Uterus (tissue), 4 donors: Measurements from ENCODE around the gene BTBD19. TPM values are rescaled to one million over a fixed set of nuclear protein-coding genes. Genes with fewer than 3 reads are reported as not detected.
"Not testable (repeated sequence)": the region's sequence is repeated elsewhere in the genome, so short reads cannot be mapped to it uniquely, and the experiment has no call there.

Experiments
- DNase-seq, 2 donors: peaks; one replicate each; pipeline ENCODE4 v3.0.0-alpha.2; 2019 to 2020
- H3K27ac ChIP-seq, 2 donors: fragments of 200-600 bp; sonication (generic); 1 replicate in 1 of 2; 2 replicates in 1 of 2; pipeline ENCODE4 v1.5.1; 2016 to 2018
- H3K27me3 ChIP-seq, 2 donors: fragments of 200-600 bp; sonication (generic); one replicate each; pipeline ENCODE4 v1.5.1; 2018 to 2019; ENCODE audit warnings: control low read depth in 1 of 2
- H3K36me3 ChIP-seq, 2 donors: fragments of 200-600 bp; sonication (generic); one replicate each; pipeline ENCODE4 v1.5.1; 2019; ENCODE audit warnings: control low read depth in 1 of 2
- H3K4me1 ChIP-seq, 2 donors: fragments of 200-600 bp; sonication (generic); one replicate each; pipeline ENCODE4 v1.5.1; 2018 to 2019; ENCODE audit warnings: control low read depth in 1 of 2
- H3K4me3 ChIP-seq, 2 donors: fragments of 200-600 bp; sonication (generic); 1 replicate in 1 of 2; 2 replicates in 1 of 2; pipeline ENCODE4 v1.5.1; 2018 to 2019; ENCODE audit warnings: mild to moderate bottlenecking in 1 of 2
- H3K9me3 ChIP-seq, 2 donors: fragments of 200-600 bp; sonication (generic); one replicate each; pipeline ENCODE4 v1.5.1; 2019; ENCODE audit warnings: control low read depth in 1 of 2
- POLR2A ChIP-seq, 2 donors: fragments of 450-650 bp; IDR thresholded peaks; one replicate each; pipeline ENCODE4 v1.6.1; 2016; ENCODE audit warnings: antibody characterized with exemption in 2 of 2, mild to moderate bottlenecking in 1 of 2, moderate library complexity in 1 of 2
- intact Hi-C: fragments of 100-400 bp; cut with DNase I; formaldehyde crosslinking; loops from one replicate; pipeline ENCODE4 v1.15.1; 2023; ENCODE audit warnings: low total_unique reads
- total RNA-seq, 4 donors: library from RNA; depleted of rRNA in 3 of 4; stranded (reverse); fragments of >200 nt in 3 of 4; gene quantifications; one replicate each; pipeline versions ENCODE4 v1.1.0 to v1.2.4, GENCODE V29; 2014 to 2023
- TF ChIP-seq, protein P1 (sequence below), 4 experiments: fragments of 200-600 bp in 2 of 4; fragments of 450-650 bp in 2 of 4; sonication (generic) in 2 of 4; IDR thresholded peaks; one replicate each; pipeline ENCODE4 v1.5.1; 2016 to 2019; ENCODE audit warnings: antibody characterized with exemption in 4 of 4, mild to moderate bottlenecking in 2 of 4, moderate library complexity in 1 of 4
- donor health status: DM: yes; HTN: yes; CAD: no.

Gene BTBD19
- total RNA-seq, 4 donors from 2014 or later, result 3.8 to 41.9 (median 6.6) TPM

- no peak overlapping the region for H3K4me3 ChIP-seq
- no peak for TF ChIP-seq POLR2A (IDR thresholded peaks at IDR 0.05)
- TF ChIP-seq, protein P1, sequence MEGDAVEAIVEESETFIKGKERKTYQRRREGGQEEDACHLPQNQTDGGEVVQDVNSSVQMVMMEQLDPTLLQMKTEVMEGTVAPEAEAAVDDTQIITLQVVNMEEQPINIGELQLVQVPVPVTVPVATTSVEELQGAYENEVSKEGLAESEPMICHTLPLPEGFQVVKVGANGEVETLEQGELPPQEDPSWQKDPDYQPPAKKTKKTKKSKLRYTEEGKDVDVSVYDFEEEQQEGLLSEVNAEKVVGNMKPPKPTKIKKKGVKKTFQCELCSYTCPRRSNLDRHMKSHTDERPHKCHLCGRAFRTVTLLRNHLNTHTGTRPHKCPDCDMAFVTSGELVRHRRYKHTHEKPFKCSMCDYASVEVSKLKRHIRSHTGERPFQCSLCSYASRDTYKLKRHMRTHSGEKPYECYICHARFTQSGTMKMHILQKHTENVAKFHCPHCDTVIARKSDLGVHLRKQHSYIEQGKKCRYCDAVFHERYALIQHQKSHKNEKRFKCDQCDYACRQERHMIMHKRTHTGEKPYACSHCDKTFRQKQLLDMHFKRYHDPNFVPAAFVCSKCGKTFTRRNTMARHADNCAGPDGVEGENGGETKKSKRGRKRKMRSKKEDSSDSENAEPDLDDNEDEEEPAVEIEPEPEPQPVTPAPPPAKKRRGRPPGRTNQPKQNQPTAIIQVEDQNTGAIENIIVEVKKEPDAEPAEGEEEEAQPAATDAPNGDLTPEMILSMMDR (IDR thresholded peaks at IDR 0.05), result no peak
- H3K27me3 ChIP-seq, result no peaks in the 10 kb centered on the region
- peak; percentile 11 to 13 for DNase-seq
- H3K9me3 ChIP-seq, result no peaks in the 10 kb centered on the region
- intact Hi-C loops, result no loop called here
- no peaks in the 10 kb centered on the region for H3K36me3 ChIP-seq
- peak overlapping the region; percentile 99 to 100 for H3K27ac ChIP-seq
- H3K4me1 ChIP-seq, result peaks cover 21 to 50% of the 10 kb centered on the region in 2 donors
Observed at GRCh38 chr1:44811234-44811633, 2.9 kb downstream of the BTBD19 start.

- TF ChIP-seq, protein P1 (IDR thresholded peaks at IDR 0.05), result no peak
- TF ChIP-seq POLR2A (IDR thresholded peaks at IDR 0.05), result no peak
- H3K4me1 ChIP-seq, result peaks cover 10 to 39% of the 10 kb centered on the region in 2 donors
Observed at GRCh38 chr1:44812822-44813543, 4.7 kb downstream of the BTBD19 start.

DNA sequence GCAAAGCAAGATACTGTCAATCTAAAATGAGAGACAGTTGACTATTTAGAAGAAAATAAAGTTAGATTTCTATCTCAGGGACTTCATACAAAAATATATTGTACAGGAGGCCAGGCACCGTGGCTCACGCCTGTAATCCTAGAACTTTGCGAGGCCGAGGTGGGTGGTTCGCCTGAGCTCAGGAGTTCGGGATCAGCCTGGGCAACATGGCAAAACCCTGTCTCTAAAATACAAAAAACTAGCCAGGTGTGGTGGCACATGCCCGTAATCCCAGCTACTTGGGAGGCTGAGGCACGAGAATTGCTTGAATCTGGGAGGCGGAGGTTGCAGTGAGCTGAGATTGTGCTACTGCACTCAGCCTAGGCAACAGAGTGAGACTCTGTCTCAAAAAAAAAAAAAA, 7.6 kb downstream of the BTBD19 start:
- H3K4me1 ChIP-seq, result peaks cover 0 to 15% of the 10 kb centered on the region in 2 donors
- intact Hi-C loops, H3K27me3 ChIP-seq, H3K4me3 ChIP-seq, DNase-seq, H3K36me3 ChIP-seq, H3K27ac ChIP-seq, H3K9me3 ChIP-seq: not testable (repeated sequence)

More at GRCh38 chr1:44812822-44813543, 4.7 kb downstream of the BTBD19 start:
- H3K27ac ChIP-seq, result peak overlapping the region; percentile 78 to 99
- no peaks in the 10 kb centered on the region for H3K9me3 ChIP-seq
- no peaks in the 10 kb centered on the region for H3K27me3 ChIP-seq
- H3K36me3 ChIP-seq, result no peaks in the 10 kb centered on the region
- peak overlapping the region; percentile 27 to 39 for H3K4me3 ChIP-seq
- peak in 1 of 2 donors; percentile 33 for DNase-seq
- intact Hi-C loops, result no loop called here

DNA sequence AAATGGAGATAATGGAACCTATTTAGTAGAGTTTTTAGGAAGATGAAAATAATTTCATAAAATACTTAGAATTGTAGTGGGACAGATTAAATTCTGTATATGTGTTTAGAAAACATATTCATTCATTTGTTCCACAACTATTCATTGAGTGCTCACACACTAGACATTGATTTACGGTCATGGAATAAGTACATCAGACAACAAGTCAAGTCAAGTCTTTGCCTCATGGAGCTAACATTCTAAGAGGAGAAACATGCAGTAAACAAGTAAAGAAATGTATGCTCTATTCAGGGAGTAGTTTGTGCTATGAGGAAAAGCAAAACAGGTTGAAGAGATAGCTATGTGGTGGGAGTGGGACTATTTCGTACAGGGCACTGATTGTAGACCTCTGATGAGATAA, 9.0 kb downstream of the BTBD19 start:
- intact Hi-C loops, result no loop called here
- H3K4me3 ChIP-seq, result no peak overlapping the region
- H3K27ac ChIP-seq, result no peak overlapping the region
- H3K4me1 ChIP-seq, result peaks cover 0 to 3% of the 10 kb centered on the region in 2 donors
- no peaks in the 10 kb centered on the region for H3K9me3 ChIP-seq
- no peak for DNase-seq
- TF ChIP-seq, protein P1 (IDR thresholded peaks at IDR 0.05), result no peak
- no peak for TF ChIP-seq POLR2A (IDR thresholded peaks at IDR 0.05)
- H3K36me3 ChIP-seq, result no peaks in the 10 kb centered on the region
- H3K27me3 ChIP-seq, result no peaks in the 10 kb centered on the region

DNA sequence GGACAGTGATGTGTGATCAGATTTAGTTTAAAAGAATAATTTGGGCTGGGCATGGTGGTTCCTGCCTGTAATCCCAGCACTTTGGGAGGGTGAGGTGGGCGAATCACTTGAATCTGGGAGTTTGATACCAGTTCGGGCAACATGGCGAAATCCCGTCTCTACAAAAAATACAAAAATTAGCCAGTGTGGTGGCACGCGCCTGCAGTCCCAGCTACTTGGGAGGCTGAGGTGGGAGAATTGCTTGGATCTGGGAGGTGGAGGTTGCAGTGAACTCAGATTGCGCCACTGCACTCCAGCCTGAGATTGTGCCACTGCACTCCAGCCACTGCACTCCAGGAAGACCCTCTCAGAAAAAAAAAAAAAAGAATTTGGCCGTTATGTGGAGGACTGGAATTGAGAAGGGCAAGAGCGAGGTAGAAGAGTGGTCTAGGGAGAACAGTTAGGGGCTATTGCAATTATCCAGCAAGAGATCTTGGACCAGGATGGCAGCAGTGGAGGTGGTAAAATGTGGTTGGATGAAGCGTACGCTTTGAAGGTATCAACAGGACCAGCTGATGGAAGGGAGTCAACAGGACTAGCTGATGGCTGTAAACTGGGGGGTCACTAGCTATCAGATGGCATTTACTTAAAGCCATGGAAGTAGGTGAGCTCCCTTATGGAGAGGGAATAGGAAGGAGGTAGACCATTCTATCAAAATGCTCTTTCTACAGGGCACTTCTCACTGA, 9.6 kb downstream of the BTBD19 start:
- no peak overlapping the region for H3K4me3 ChIP-seq
- H3K9me3 ChIP-seq, result no peaks in the 10 kb centered on the region
- DNase-seq, result no peak
- intact Hi-C loops, result no loop called here
- no peaks in the 10 kb centered on the region for H3K36me3 ChIP-seq
- no peaks in the 10 kb centered on the region for H3K27me3 ChIP-seq
- H3K4me1 ChIP-seq, result peaks cover 0 to 3% of the 10 kb centered on the region in 2 donors
- peak overlapping the region in 1 of 2 donors; percentile 99 for H3K27ac ChIP-seq
- no peak for TF ChIP-seq POLR2A (IDR thresholded peaks at IDR 0.05)
- TF ChIP-seq, protein P1 (IDR thresholded peaks at IDR 0.05), result no peak
